GM18861 (cell line): ENCODE results near the gene SNAPC3.
A peak's percentile ranks its signal among the peaks of the same experiment; 100 is the strongest.
"Not testable (repeated sequence)": the region's sequence is repeated elsewhere in the genome, so short reads cannot be mapped to it uniquely, and the experiment has no call there.

ENCODE experiments used
- ATAC-seq: cut with Tn5 transposase; IDR thresholded peaks from one replicate; pipeline ENCODE4 v1.9.1; 2021; ENCODE audit not compliant: unreplicated experiment

SNAPC3 gene

GRCh38 chr9:15422372-15423230 is at the start of gene SNAPC3:
Gene SNAPC3, plus strand, starts transcription at chr9:15422876. Its CDS starts 4 bp downstream, at chr9:15422880.
- ATAC-seq = peak; percentile 95

GRCh38 chr9:15373881-15374280 is 48.8 kb upstream of the SNAPC3 start:
- no peak for ATAC-seq

- no peak for ATAC-seq
Measured at GRCh38 chr9:15374310-15374709, 48.4 kb upstream of the SNAPC3 start.

GRCh38 chr9:15374825-15375224 is 47.9 kb upstream of the SNAPC3 start:
- no peak for ATAC-seq

- no peak for ATAC-seq
Measured at GRCh38 chr9:15377625-15378540, 44.8 kb upstream of the SNAPC3 start.

GRCh38 chr9:15379317-15379716 is 43.4 kb upstream of the SNAPC3 start:
- ATAC-seq = not testable (repeated sequence)

GRCh38 chr9:15379888-15380287 is 42.8 kb upstream of the SNAPC3 start:
- not testable (repeated sequence) for ATAC-seq

GRCh38 chr9:15381491-15381890 is 41.2 kb upstream of the SNAPC3 start:
- ATAC-seq = no peak

- no peak for ATAC-seq
Measured at GRCh38 chr9:15386465-15386864, 36.2 kb upstream of the SNAPC3 start.

- no peak for ATAC-seq
Measured at GRCh38 chr9:15389173-15389572, 33.5 kb upstream of the SNAPC3 start.

GRCh38 chr9:15389631-15390030 is 33.0 kb upstream of the SNAPC3 start:
- no peak for ATAC-seq

GRCh38 chr9:15390201-15390600 is 32.5 kb upstream of the SNAPC3 start:
- no peak for ATAC-seq

GRCh38 chr9:15392363-15392762 is 30.3 kb upstream of the SNAPC3 start:
- ATAC-seq = no peak

GRCh38 chr9:15400281-15400941 is 22.3 kb upstream of the SNAPC3 start:
- no peak for ATAC-seq

- ATAC-seq = no peak
Measured at GRCh38 chr9:15401266-15401665, 21.4 kb upstream of the SNAPC3 start.

GRCh38 chr9:15403155-15403554 is 19.5 kb upstream of the SNAPC3 start:
- no peak for ATAC-seq

- no peak for ATAC-seq
Measured at GRCh38 chr9:15404171-15404570, 18.5 kb upstream of the SNAPC3 start.

GRCh38 chr9:15416880-15417279 is 5.8 kb upstream of the SNAPC3 start:
- ATAC-seq = peak; percentile 57

- ATAC-seq = no peak
Measured at GRCh38 chr9:15417626-15418025, 5.0 kb upstream of the SNAPC3 start.

- no peak for ATAC-seq
Measured at GRCh38 chr9:15420796-15421195, 1.9 kb upstream of the SNAPC3 start.

- no peak for ATAC-seq
Measured at GRCh38 chr9:15421532-15421931, 1.1 kb upstream of the SNAPC3 start.
